HUES48 (cell line): Measurements from ENCODE around the gene CNIH3.

Experiments used
- H3K27ac ChIP-seq: one replicate; pipeline ENCODE4 v1.7.0; 2013; ENCODE audit warnings: low read depth, low read length, inconsistent platforms
- H3K27me3 ChIP-seq: 2 replicates; pipeline ENCODE4 v1.6.1; 2013; ENCODE audit warnings: mild to moderate bottlenecking, low read length; ENCODE audit not compliant: control insufficient read depth, insufficient read depth
- H3K36me3 ChIP-seq: 2 replicates; pipeline ENCODE4 v1.6.1; 2013; ENCODE audit warnings: low read length; ENCODE audit not compliant: control insufficient read depth, insufficient read depth
- H3K4me1 ChIP-seq: 2 replicates; pipeline ENCODE4 v1.6.1; 2013; ENCODE audit warnings: mild to moderate bottlenecking, low read length; ENCODE audit not compliant: control insufficient read depth, insufficient read depth
- H3K4me3 ChIP-seq: 2 replicates; pipeline ENCODE4 v1.5.1; 2013; ENCODE audit warnings: mild to moderate bottlenecking, low read depth, low read length
- H3K9ac ChIP-seq: 2 replicates; pipeline ENCODE4 v1.6.1; 2013; ENCODE audit warnings: mild to moderate bottlenecking, low read depth, low read length, moderate library complexity
- H3K9me3 ChIP-seq: 2 replicates; pipeline ENCODE4 v1.6.1; 2013; ENCODE audit warnings: low read length; ENCODE audit not compliant: control insufficient read depth, insufficient read depth

Gene CNIH3

GRCh38 chr1:224761245-224761644 lies 145.1 kb downstream of the CNIH3 start:
- H3K9ac ChIP-seq: no peak overlapping the region
- no peaks in the 10 kb centered on the region for H3K36me3 ChIP-seq
- H3K27ac ChIP-seq: no peak overlapping the region
- no peaks in the 10 kb centered on the region for H3K27me3 ChIP-seq
- no peak overlapping the region for H3K4me3 ChIP-seq
- no peaks in the 10 kb centered on the region for H3K9me3 ChIP-seq
- H3K4me1 ChIP-seq: no peaks in the 10 kb centered on the region

- no peaks in the 10 kb centered on the region for H3K9me3 ChIP-seq
- no peaks in the 10 kb centered on the region for H3K27me3 ChIP-seq
- H3K4me3 ChIP-seq: no peak overlapping the region
- H3K9ac ChIP-seq: no peak overlapping the region
- no peak overlapping the region for H3K27ac ChIP-seq
- H3K36me3 ChIP-seq: no peaks in the 10 kb centered on the region
- H3K4me1 ChIP-seq: peaks cover 6% of the 10 kb centered on the region; the same call in 1 of the 2 replicates
Observed at GRCh38 chr1:224762046-224762445, 145.9 kb downstream of the CNIH3 start.

- peaks cover 7% of the 10 kb centered on the region; the same call in 1 of the 2 replicates for H3K4me1 ChIP-seq
- no peak overlapping the region for H3K9ac ChIP-seq
- H3K27me3 ChIP-seq: no peaks in the 10 kb centered on the region
- no peaks in the 10 kb centered on the region for H3K9me3 ChIP-seq
- H3K36me3 ChIP-seq: no peaks in the 10 kb centered on the region
- H3K4me3 ChIP-seq: no peak overlapping the region
- H3K27ac ChIP-seq: no peak overlapping the region
Observed at GRCh38 chr1:224762701-224763100, 146.6 kb downstream of the CNIH3 start.

GRCh38 chr1:224763126-224763775 lies 147.1 kb downstream of the CNIH3 start:
- Histone ChIP-seq H3K27me3 (no peaks in the 10 kb centered on the region), H3K27ac (no peak overlapping the region), H3K4me1 (peaks cover 7% of the 10 kb centered on the region; the same call in 1 of the 2 replicates), H3K9me3 (no peaks in the 10 kb centered on the region), H3K4me3 (no peak overlapping the region), H3K36me3 (no peaks in the 10 kb centered on the region), H3K9ac (no peak overlapping the region)

GRCh38 chr1:224766266-224766665 lies 150.1 kb downstream of the CNIH3 start:
- Histone ChIP-seq H3K4me3 (no peak overlapping the region), H3K27ac (no peak overlapping the region), H3K27me3 (no peaks in the 10 kb centered on the region), H3K9ac (no peak overlapping the region), H3K36me3 (no peaks in the 10 kb centered on the region), H3K9me3 (no peaks in the 10 kb centered on the region), H3K4me1 (peaks cover 7% of the 10 kb centered on the region; the same call in 1 of the 2 replicates)

- Histone ChIP-seq H3K4me1 (peaks cover 7% of the 10 kb centered on the region; the same call in 1 of the 2 replicates), H3K4me3 (no peak overlapping the region), H3K27me3 (no peaks in the 10 kb centered on the region), H3K9me3 (no peaks in the 10 kb centered on the region), H3K9ac (no peak overlapping the region), H3K36me3 (no peaks in the 10 kb centered on the region), H3K27ac (no peak overlapping the region)
Observed at GRCh38 chr1:224767031-224767430, 150.9 kb downstream of the CNIH3 start.

GRCh38 chr1:224767676-224768075 lies 151.6 kb downstream of the CNIH3 start:
- H3K36me3 ChIP-seq: no peaks in the 10 kb centered on the region
- no peaks in the 10 kb centered on the region for H3K27me3 ChIP-seq
- no peak overlapping the region for H3K27ac ChIP-seq
- peaks cover 7% of the 10 kb centered on the region; the same call in 1 of the 2 replicates for H3K4me1 ChIP-seq
- H3K4me3 ChIP-seq: no peak overlapping the region
- H3K9me3 ChIP-seq: no peaks in the 10 kb centered on the region
- H3K9ac ChIP-seq: no peak overlapping the region

GRCh38 chr1:224768971-224769370 lies 152.9 kb downstream of the CNIH3 start:
- Histone ChIP-seq H3K4me3 (no peak overlapping the region), H3K9me3 (no peaks in the 10 kb centered on the region), H3K27ac (no peak overlapping the region), H3K4me1 (peaks cover 7% of the 10 kb centered on the region; the same call in 1 of the 2 replicates), H3K9ac (no peak overlapping the region), H3K36me3 (no peaks in the 10 kb centered on the region), H3K27me3 (no peaks in the 10 kb centered on the region)

- H3K27ac ChIP-seq: no peak overlapping the region
- peaks cover 7% of the 10 kb centered on the region; the same call in 1 of the 2 replicates for H3K4me1 ChIP-seq
- no peak overlapping the region for H3K4me3 ChIP-seq
- no peaks in the 10 kb centered on the region for H3K27me3 ChIP-seq
- no peak overlapping the region for H3K9ac ChIP-seq
- H3K9me3 ChIP-seq: no peaks in the 10 kb centered on the region
- H3K36me3 ChIP-seq: no peaks in the 10 kb centered on the region
Observed at GRCh38 chr1:224769452-224770335, 153.6 kb downstream of the CNIH3 start.

GRCh38 chr1:224770336-224770693 lies 154.2 kb downstream of the CNIH3 start:
- Histone ChIP-seq H3K4me3 (no peak overlapping the region), H3K9me3 (no peaks in the 10 kb centered on the region), H3K27me3 (no peaks in the 10 kb centered on the region), H3K36me3 (no peaks in the 10 kb centered on the region), H3K9ac (no peak overlapping the region), H3K4me1 (peaks cover 7% of the 10 kb centered on the region; the same call in 1 of the 2 replicates), H3K27ac (no peak overlapping the region)

- Histone ChIP-seq H3K27ac (no peak overlapping the region), H3K9ac (no peak overlapping the region), H3K27me3 (no peaks in the 10 kb centered on the region), H3K4me3 (no peak overlapping the region), H3K4me1 (0 out of 2 replicates have a peak, but pooled peaks cover 2% of the 10 kb centered on the region), H3K36me3 (no peaks in the 10 kb centered on the region), H3K9me3 (no peaks in the 10 kb centered on the region)
Observed at GRCh38 chr1:224773646-224774045, 157.5 kb downstream of the CNIH3 start.
